ENCODE measurements around the gene NUAK1.

NUAK1 gene

DNA sequence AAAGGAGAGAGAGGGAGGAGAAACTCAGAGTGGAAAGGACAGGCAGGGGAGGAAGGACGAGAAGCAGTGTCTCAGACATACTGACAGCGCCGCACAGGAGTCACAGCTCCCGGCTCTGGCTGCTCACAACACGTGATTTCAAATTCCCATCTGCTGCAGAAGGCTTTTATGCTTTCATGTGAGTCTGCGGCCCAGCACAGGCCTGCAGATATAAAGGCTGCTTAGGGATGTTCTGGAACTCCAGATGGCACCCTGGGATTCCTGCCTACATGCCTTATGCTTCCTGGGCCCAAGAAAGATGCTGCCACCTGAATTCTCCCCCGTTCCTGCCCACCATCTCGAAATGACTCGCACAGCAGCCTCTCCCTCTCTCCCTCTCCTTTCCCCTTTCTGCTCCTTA lies 89.6 kb downstream of the NUAK1 start:
- Histone ChIP-seq H3K27ac (replicated peaks; ENCODE audit: low read length) (no peak overlapping the region), H3K4me2 (ENCODE audit: insufficient read depth, low read length, poor library complexity, severe bottlenecking) (no peak overlapping the region), H3K4me1 (ENCODE audit: control insufficient read depth in 2 of 2, insufficient read depth in 1 of 2, low read depth in 1 of 2, low read length in 2 of 2) (peaks cover 0 to 6% of the 10 kb centered on the region in 2 donors), H3K9ac (ENCODE audit: low read depth, low read length, poor library complexity) (no peak overlapping the region), H4K91ac (ENCODE audit: low read depth, low read length, poor library complexity) (no peak overlapping the region), H2BK15ac (ENCODE audit: low read length) (no peak overlapping the region), H3K14ac (ENCODE audit: low read length) (no peak overlapping the region), H2BK12ac (ENCODE audit: low read length) (no peak overlapping the region), H3K79me1 (ENCODE audit: low read depth, low read length) (no peaks in the 10 kb centered on the region), H2AK5ac (ENCODE audit: low read depth, low read length) (no peak overlapping the region), H3K36me3 (replicated peaks in 1 of 2; ENCODE audit: control insufficient read depth in 2 of 2, insufficient read depth in 2 of 2, low read length in 2 of 2) (no peaks in the 10 kb centered on the region), H3K9me3 (replicated peaks in 1 of 2; ENCODE audit: control insufficient read depth in 2 of 2, insufficient read depth in 1 of 2, low read depth in 1 of 2, low read length in 2 of 2) (no peaks in the 10 kb centered on the region), H2BK5ac (ENCODE audit: low read length) (no peak overlapping the region), H3K27me3 (ENCODE audit: control insufficient read depth in 3 of 3, insufficient read depth in 3 of 3, low read depth in 1 of 3, low read length in 3 of 3) (no peaks in the 10 kb centered on the region), H2BK120ac (ENCODE audit: low read depth, low read length) (no peak overlapping the region), H3K4me3 (ENCODE audit: low read length in 2 of 2) (no peak overlapping the region), H3K4ac (ENCODE audit: low read length) (no peak overlapping the region), H2AFZ (ENCODE audit: low read length) (no peak overlapping the region), H4K8ac (ENCODE audit: low read depth, low read length) (no peak overlapping the region), H3K23ac (ENCODE audit: low read depth, low read length, poor library complexity) (no peak overlapping the region), H3K18ac (ENCODE audit: low read length) (no peak overlapping the region)
- no CpG with 5 or more reads among the region's 9 CpGs for WGBS, 2 donors (ENCODE audit: extremely low coverage in 2 of 2, insufficient read length in 2 of 2, insufficient replicate concordance in 1 of 2)
- no peak for DNase-seq (ENCODE audit: low spot score)

- no peaks in the 10 kb centered on the region for H3K27me3 ChIP-seq (ENCODE audit: control insufficient read depth in 3 of 3, insufficient read depth in 3 of 3, low read depth in 1 of 3, low read length in 3 of 3)
- no peak overlapping the region for H4K91ac ChIP-seq (ENCODE audit: low read depth, low read length, poor library complexity)
- H3K36me3 ChIP-seq (replicated peaks in 1 of 2; ENCODE audit: control insufficient read depth in 2 of 2, insufficient read depth in 2 of 2, low read length in 2 of 2), result no peaks in the 10 kb centered on the region
- WGBS, 2 donors (ENCODE audit: extremely low coverage in 2 of 2, insufficient read length in 2 of 2, insufficient replicate concordance in 1 of 2), result no CpG with 5 or more reads among the region's 6 CpGs
- no peak for DNase-seq (ENCODE audit: low spot score)
- H3K79me1 ChIP-seq (ENCODE audit: low read depth, low read length), result no peaks in the 10 kb centered on the region
- no peak overlapping the region for H2BK5ac ChIP-seq (ENCODE audit: low read length)
- H3K14ac ChIP-seq (ENCODE audit: low read length), result no peak overlapping the region
- no peak overlapping the region for H3K18ac ChIP-seq (ENCODE audit: low read length)
- H3K4me3 ChIP-seq (ENCODE audit: low read length in 2 of 2), result no peak overlapping the region
- H3K23ac ChIP-seq (ENCODE audit: low read depth, low read length, poor library complexity), result no peak overlapping the region
- no peak overlapping the region for H3K4me2 ChIP-seq (ENCODE audit: insufficient read depth, low read length, poor library complexity, severe bottlenecking)
- no peak overlapping the region for H2BK15ac ChIP-seq (ENCODE audit: low read length)
- no peak overlapping the region for H4K8ac ChIP-seq (ENCODE audit: low read depth, low read length)
- no peak overlapping the region for H2BK120ac ChIP-seq (ENCODE audit: low read depth, low read length)
- peaks cover 0 to 6% of the 10 kb centered on the region in 2 donors for H3K4me1 ChIP-seq (ENCODE audit: control insufficient read depth in 2 of 2, insufficient read depth in 1 of 2, low read depth in 1 of 2, low read length in 2 of 2)
- no peak overlapping the region for H2AFZ ChIP-seq (ENCODE audit: low read length)
- H3K27ac ChIP-seq (replicated peaks; ENCODE audit: low read length), result no peak overlapping the region
- no peak overlapping the region for H2BK12ac ChIP-seq (ENCODE audit: low read length)
- H2AK5ac ChIP-seq (ENCODE audit: low read depth, low read length), result no peak overlapping the region
- H3K4ac ChIP-seq (ENCODE audit: low read length), result no peak overlapping the region
- no peaks in the 10 kb centered on the region for H3K9me3 ChIP-seq (replicated peaks in 1 of 2; ENCODE audit: control insufficient read depth in 2 of 2, insufficient read depth in 1 of 2, low read depth in 1 of 2, low read length in 2 of 2)
- H3K9ac ChIP-seq (ENCODE audit: low read depth, low read length, poor library complexity), result no peak overlapping the region
Measured at GRCh38 chr12:106048676-106049075, 90.1 kb downstream of the NUAK1 start.

- DNase-seq (ENCODE audit: low spot score), result no peak
- Histone ChIP-seq H2AFZ (ENCODE audit: low read length) (no peak overlapping the region), H3K23ac (ENCODE audit: low read depth, low read length, poor library complexity) (no peak overlapping the region), H3K9ac (ENCODE audit: low read depth, low read length, poor library complexity) (no peak overlapping the region), H3K4ac (ENCODE audit: low read length) (no peak overlapping the region), H3K4me2 (ENCODE audit: insufficient read depth, low read length, poor library complexity, severe bottlenecking) (no peak overlapping the region), H3K9me3 (replicated peaks in 1 of 2; ENCODE audit: control insufficient read depth in 2 of 2, insufficient read depth in 1 of 2, low read depth in 1 of 2, low read length in 2 of 2) (no peaks in the 10 kb centered on the region), H3K36me3 (replicated peaks in 1 of 2; ENCODE audit: control insufficient read depth in 2 of 2, insufficient read depth in 2 of 2, low read length in 2 of 2) (no peaks in the 10 kb centered on the region), H2BK120ac (ENCODE audit: low read depth, low read length) (no peak overlapping the region), H2AK5ac (ENCODE audit: low read depth, low read length) (no peak overlapping the region), H4K8ac (ENCODE audit: low read depth, low read length) (no peak overlapping the region), H3K4me1 (ENCODE audit: control insufficient read depth in 2 of 2, insufficient read depth in 1 of 2, low read depth in 1 of 2, low read length in 2 of 2) (peaks cover 0 to 6% of the 10 kb centered on the region in 2 donors), H3K14ac (ENCODE audit: low read length) (no peak overlapping the region), H3K18ac (ENCODE audit: low read length) (no peak overlapping the region), H3K4me3 (ENCODE audit: low read length in 2 of 2) (no peak overlapping the region), H2BK12ac (ENCODE audit: low read length) (no peak overlapping the region), H3K27me3 (ENCODE audit: control insufficient read depth in 3 of 3, insufficient read depth in 3 of 3, low read depth in 1 of 3, low read length in 3 of 3) (no peaks in the 10 kb centered on the region), H2BK5ac (ENCODE audit: low read length) (no peak overlapping the region), H3K79me1 (ENCODE audit: low read depth, low read length) (no peaks in the 10 kb centered on the region), H4K91ac (ENCODE audit: low read depth, low read length, poor library complexity) (no peak overlapping the region), H2BK15ac (ENCODE audit: low read length) (no peak overlapping the region), H3K27ac (replicated peaks; ENCODE audit: low read length) (no peak overlapping the region)
- no CpG with 5 or more reads among the region's 1 CpG for WGBS, 2 donors (ENCODE audit: extremely low coverage in 2 of 2, insufficient read length in 2 of 2, insufficient replicate concordance in 1 of 2)
Measured at GRCh38 chr12:106048016-106048415, 90.7 kb downstream of the NUAK1 start.

DNA sequence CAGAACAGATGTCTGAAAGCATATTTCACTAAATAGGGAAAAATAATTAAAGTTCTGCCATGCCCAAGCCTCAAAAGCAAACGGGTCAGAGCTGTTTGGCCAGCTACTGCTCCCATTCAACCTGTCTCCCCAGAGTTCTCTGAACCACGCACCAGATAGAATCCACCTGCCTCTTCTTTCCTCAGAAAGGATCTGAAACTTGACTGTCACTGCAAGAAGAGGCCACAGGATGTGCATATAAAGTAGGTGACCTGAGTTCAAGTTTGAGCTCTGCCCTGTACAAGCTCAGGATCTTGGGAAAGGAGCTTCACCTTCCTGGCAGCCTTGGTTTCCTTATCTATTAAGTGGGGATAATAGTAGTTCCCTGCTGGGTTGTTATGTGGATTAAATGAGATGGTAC lies 91.8 kb downstream of the NUAK1 start:
- Histone ChIP-seq H2AK5ac (ENCODE audit: low read depth, low read length) (no peak overlapping the region), H3K4me2 (ENCODE audit: insufficient read depth, low read length, poor library complexity, severe bottlenecking) (no peak overlapping the region), H4K91ac (ENCODE audit: low read depth, low read length, poor library complexity) (no peak overlapping the region), H2BK120ac (ENCODE audit: low read depth, low read length) (no peak overlapping the region), H2BK12ac (ENCODE audit: low read length) (no peak overlapping the region), H3K9me3 (replicated peaks in 1 of 2; ENCODE audit: control insufficient read depth in 2 of 2, insufficient read depth in 1 of 2, low read depth in 1 of 2, low read length in 2 of 2) (no peaks in the 10 kb centered on the region), H2AFZ (ENCODE audit: low read length) (no peak overlapping the region), H2BK15ac (ENCODE audit: low read length) (no peak overlapping the region), H3K79me1 (ENCODE audit: low read depth, low read length) (no peaks in the 10 kb centered on the region), H4K8ac (ENCODE audit: low read depth, low read length) (no peak overlapping the region), H2BK5ac (ENCODE audit: low read length) (no peak overlapping the region), H3K4ac (ENCODE audit: low read length) (no peak overlapping the region), H3K36me3 (replicated peaks in 1 of 2; ENCODE audit: control insufficient read depth in 2 of 2, insufficient read depth in 2 of 2, low read length in 2 of 2) (no peaks in the 10 kb centered on the region), H3K14ac (ENCODE audit: low read length) (no peak overlapping the region), H3K4me1 (ENCODE audit: control insufficient read depth in 2 of 2, insufficient read depth in 1 of 2, low read depth in 1 of 2, low read length in 2 of 2) (peaks cover 0 to 6% of the 10 kb centered on the region in 2 donors), H3K27me3 (ENCODE audit: control insufficient read depth in 3 of 3, insufficient read depth in 3 of 3, low read depth in 1 of 3, low read length in 3 of 3) (no peaks in the 10 kb centered on the region), H3K18ac (ENCODE audit: low read length) (no peak overlapping the region), H3K9ac (ENCODE audit: low read depth, low read length, poor library complexity) (no peak overlapping the region), H3K4me3 (ENCODE audit: low read length in 2 of 2) (no peak overlapping the region), H3K23ac (ENCODE audit: low read depth, low read length, poor library complexity) (no peak overlapping the region), H3K27ac (replicated peaks; ENCODE audit: low read length) (no peak overlapping the region)
- DNase-seq (ENCODE audit: low spot score), result no peak
- no CpG with 5 or more reads among the region's 2 CpGs for WGBS, 2 donors (ENCODE audit: extremely low coverage in 2 of 2, insufficient read length in 2 of 2, insufficient replicate concordance in 1 of 2)

All from neuronal stem cell (in vitro differentiated cells).